Islet precursor cell (in vitro differentiated cells): ENCODE data around the gene OVOL2.

Experiments
- DNase-seq: peaks from one replicate; pipeline ENCODE4 v3.0.0-alpha.2; 2018

The OVOL2 gene

GRCh38 chr20:18011482-18011881 is 46.2 kb downstream of the OVOL2 start:
- no peak for DNase-seq

GRCh38 chr20:18009116-18009515 is 48.6 kb downstream of the OVOL2 start:
- DNase-seq = no peak

GRCh38 chr20:18007534-18008292 is 50.0 kb downstream of the OVOL2 start:
- DNase-seq = no peak

GRCh38 chr20:18006684-18007083 is 51.0 kb downstream of the OVOL2 start:
- no peak for DNase-seq

GRCh38 chr20:18005990-18006364 is 51.7 kb downstream of the OVOL2 start:
- DNase-seq = no peak

GRCh38 chr20:18005170-18005989 is 52.3 kb downstream of the OVOL2 start:
- DNase-seq = peak; percentile 95

- peak; percentile 65 for DNase-seq
Measured at GRCh38 chr20:18004384-18005031, 53.2 kb downstream of the OVOL2 start.

GRCh38 chr20:18003897-18004296 is 53.8 kb downstream of the OVOL2 start:
- peak; percentile 69 for DNase-seq

GRCh38 chr20:18001131-18001921 is 56.4 kb downstream of the OVOL2 start:
- DNase-seq = peak; percentile 91

GRCh38 chr20:17999566-17999965 is 58.1 kb downstream of the OVOL2 start:
- no peak for DNase-seq

GRCh38 chr20:17998446-17998845 is 59.3 kb downstream of the OVOL2 start:
- DNase-seq = no peak

- no peak for DNase-seq
Measured at GRCh38 chr20:17995967-17996819, 61.5 kb downstream of the OVOL2 start.

- no peak for DNase-seq
Measured at GRCh38 chr20:17993546-17993945, 64.2 kb downstream of the OVOL2 start.

GRCh38 chr20:17992847-17993513 is 64.7 kb downstream of the OVOL2 start:
- no peak for DNase-seq

GRCh38 chr20:17992224-17992637 is 65.5 kb downstream of the OVOL2 start:
- no peak for DNase-seq

GRCh38 chr20:17990278-17990972 is 67.3 kb downstream of the OVOL2 start:
- DNase-seq = no peak

- DNase-seq = no peak
Measured at GRCh38 chr20:17987988-17988387, 69.7 kb downstream of the OVOL2 start.

GRCh38 chr20:17985388-17986018 is 72.2 kb downstream of the OVOL2 start:
- no peak for DNase-seq

GRCh38 chr20:17976305-17976704 is 81.4 kb downstream of the OVOL2 start:
- DNase-seq = no peak
